GM23338 (cell line): ENCODE results near the gene PPHLN1. TPM values are rescaled to one million over a fixed set of nuclear protein-coding genes. Genes with fewer than 3 reads are reported as not detected.

Experiments used
- ATAC-seq: fragments of 200-7000 bp; cut with Tn5 transposase; 3 replicates; pipeline ENCODE4 v1.9.1; 2020
- DNase-seq: peaks from one replicate; pipeline ENCODE4 v3.0.0-alpha.2; 2015; ENCODE audit warnings: low spot score
- H2AFZ ChIP-seq: fragments of 200-600 bp; sonication (generic); 2 replicates; pipeline ENCODE4 v1.8.0; 2016; ENCODE audit warnings: antibody characterized with exemption, mild to moderate bottlenecking, moderate library complexity
- H3F3A ChIP-seq: fragments of 200-600 bp; sonication (generic); replicated peaks from 2 replicates; pipeline ENCODE4 v1.8.0; 2017; ENCODE audit warnings: antibody characterized with exemption, mixed run types, low read depth
- H3K27ac ChIP-seq: fragments of 200-600 bp; sonication (generic); 2 replicates; pipeline ENCODE4 v1.6.1; 2016; ENCODE audit warnings: low read depth
- H3K27me3 ChIP-seq: fragments of 200-600 bp; sonication (generic); 2 replicates; pipeline ENCODE4 v1.8.0; 2016; ENCODE audit warnings: mild to moderate bottlenecking, mixed run types, moderate library complexity; ENCODE audit not compliant: insufficient read depth
- H3K36me3 ChIP-seq: fragments of 200-600 bp; sonication (generic); 2 replicates; pipeline ENCODE4 v1.8.0; 2016; ENCODE audit warnings: mild to moderate bottlenecking; ENCODE audit not compliant: insufficient read depth
- H3K4me1 ChIP-seq: fragments of 200-600 bp; sonication (generic); 2 replicates; pipeline ENCODE4 v1.8.0; 2016; ENCODE audit warnings: mild to moderate bottlenecking, moderate library complexity; ENCODE audit not compliant: insufficient read depth
- H3K4me2 ChIP-seq: fragments of 200-600 bp; sonication (generic); 2 replicates; pipeline ENCODE4 v1.7.1; 2017; ENCODE audit warnings: mixed run types
- H3K4me3 ChIP-seq: fragments of 200-600 bp; sonication (generic); 2 replicates; pipeline ENCODE4 v1.6.1; 2016; ENCODE audit warnings: mixed run types
- H3K79me2 ChIP-seq: fragments of 200-600 bp; sonication (generic); replicated peaks from 2 replicates; pipeline ENCODE4 v1.8.0; 2017; ENCODE audit warnings: mild to moderate bottlenecking; ENCODE audit not compliant: insufficient read depth
- H3K9me2 ChIP-seq: fragments of 200-600 bp; sonication (generic); 2 replicates; pipeline ENCODE4 v1.8.0; 2017; ENCODE audit not compliant: insufficient read depth
- H4K20me1 ChIP-seq: fragments of 200-600 bp; sonication (generic); replicated peaks from 2 replicates; pipeline ENCODE4 v1.8.0; 2017; ENCODE audit warnings: mild to moderate bottlenecking; ENCODE audit not compliant: insufficient read depth
- H3K27ac Mint-ChIP-seq: 2 replicates; pipeline ENCODE4 v1.8.0; 2020; ENCODE audit warnings: inconsistent platforms, mild to moderate bottlenecking, moderate library complexity, mixed read lengths
- H3K27me3 Mint-ChIP-seq: 3 replicates; pipeline ENCODE4 v1.8.0; 2022; ENCODE audit warnings: low read depth, mild to moderate bottlenecking, moderate library complexity, mixed read lengths, inconsistent platforms; ENCODE audit not compliant: insufficient read depth, poor library complexity
- H3K36me3 Mint-ChIP-seq: 3 replicates; pipeline ENCODE4 v1.8.0; 2021; ENCODE audit warnings: low read depth, mild to moderate bottlenecking, inconsistent platforms, moderate library complexity, mixed read lengths
- H3K4me1 Mint-ChIP-seq: 3 replicates; pipeline ENCODE4 v1.8.0; 2020; ENCODE audit warnings: mild to moderate bottlenecking, inconsistent platforms, mixed read lengths
- H3K4me3 Mint-ChIP-seq: 3 replicates; pipeline ENCODE4 v1.8.0; 2021; ENCODE audit warnings: moderate library complexity, mild to moderate bottlenecking, inconsistent platforms, mixed read lengths
- H3K9me3 Mint-ChIP-seq: 3 replicates; pipeline ENCODE4 v1.8.0; 2020; ENCODE audit warnings: moderate library complexity, mild to moderate bottlenecking, inconsistent platforms, mixed read lengths
- CREB1 ChIP-seq: fragments of 250-450 bp; sonication (Bioruptor Pico); IDR thresholded peaks from 2 replicates; pipeline ENCODE4 v1.5.0; 2020; ENCODE audit warnings: low read depth, mild to moderate bottlenecking, moderate library complexity
- EZH2 ChIP-seq: fragments of 200-600 bp; sonication (generic); IDR thresholded peaks from one replicate; pipeline ENCODE4 v1.8.0; 2017; ENCODE audit warnings: antibody characterized with exemption, mild to moderate bottlenecking, low read depth; ENCODE audit not compliant: unreplicated experiment
- EZH2phosphoT487 ChIP-seq: fragments of 200-600 bp; sonication (generic); IDR thresholded peaks from one replicate; pipeline ENCODE4 v1.8.1; 2018; ENCODE audit warnings: antibody characterized with exemption; ENCODE audit not compliant: unreplicated experiment
- JUNB ChIP-seq: IDR thresholded peaks from one replicate; pipeline ENCODE4 v1.6.1; 2016; ENCODE audit warnings: antibody characterized with exemption; ENCODE audit not compliant: unreplicated experiment
- NANOG ChIP-seq: IDR thresholded peaks from 2 replicates; pipeline ENCODE4 v1.6.1; 2016; ENCODE audit warnings: antibody characterized with exemption, borderline replicate concordance
- POLR2AphosphoS5 ChIP-seq: IDR thresholded peaks from 2 replicates; pipeline ENCODE4 v1.6.1; 2016; ENCODE audit warnings: antibody characterized with exemption, low read depth
- STAT1 ChIP-seq: IDR thresholded peaks from one replicate; pipeline ENCODE4 v1.6.1; 2016; ENCODE audit warnings: antibody characterized with exemption; ENCODE audit not compliant: unreplicated experiment
- ZNF114 ChIP-seq: fragments of 250-450 bp; sonication (Bioruptor Pico); IDR thresholded peaks from 2 replicates; pipeline ENCODE4 v1.5.0; 2020; ENCODE audit warnings: mild to moderate bottlenecking, moderate library complexity
- ZNF331 ChIP-seq: fragments of 250-450 bp; sonication (Bioruptor Pico); IDR thresholded peaks from 2 replicates; pipeline ENCODE4 v1.5.0; 2020; ENCODE audit warnings: low read depth, mild to moderate bottlenecking, moderate library complexity
- polyA plus RNA-seq: library from polyadenylated mRNA; unstranded; fragments of >200 nt; fragmentation: Nextera tagmentation; extraction: Ambion mirVana; gene quantifications from 2 replicates; pipeline ENCODE4 v1.2.1, GENCODE V29; 2016
- total RNA-seq: library from RNA; depleted of rRNA; stranded (reverse); fragments of >200 nt; shearing (Covaris generic); gene quantifications from 2 replicates; pipeline ENCODE4 v1.2.3, GENCODE V29; 2014
- TF ChIP-seq, protein P1 (sequence below), 2 experiments: fragments of 200-600 bp in 1 of 2; sonication (generic) in 1 of 2; conservative IDR thresholded peaks; 2 replicates each; pipeline versions ENCODE4 v1.5.1 to v1.6.1; 2016 to 2017; ENCODE audit warnings: antibody characterized with exemption in 2 of 2, low read depth in 2 of 2, mild to moderate bottlenecking in 2 of 2, moderate library complexity in 1 of 2
- TF ChIP-seq, protein P2 (sequence below): IDR thresholded peaks from 2 replicates; pipeline ENCODE4 v1.6.1; 2016; ENCODE audit warnings: antibody characterized with exemption
- TF ChIP-seq, protein P3 (sequence below): IDR thresholded peaks from one replicate; pipeline ENCODE4 v1.6.1; 2018; ENCODE audit warnings: antibody characterized with exemption; ENCODE audit not compliant: unreplicated experiment

PPHLN1 gene
- total and polyA plus RNA-seq, 2 experiments from 2014 or later = 93.0 to 103 TPM

DNA sequence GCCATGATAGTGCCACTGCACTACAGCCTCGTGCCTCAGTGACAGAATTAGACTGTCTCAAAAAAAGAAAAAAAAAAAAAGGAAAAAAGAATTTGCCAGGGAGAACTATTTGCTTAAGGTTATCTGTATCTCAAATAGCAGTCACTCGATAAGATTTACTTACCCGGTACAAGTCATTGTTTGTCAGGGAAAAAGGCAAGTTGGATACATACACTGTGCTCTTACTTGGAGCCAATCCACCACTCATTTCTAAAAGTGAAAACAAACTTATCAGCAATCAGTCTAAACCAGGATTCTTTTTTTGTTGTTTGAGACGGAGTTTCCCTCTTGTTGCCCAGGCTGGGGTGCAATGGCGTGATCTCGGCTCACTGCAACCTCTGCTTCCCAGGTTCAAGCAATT is 2.1 kb upstream of the PPHLN1 start (continued):
- TF ChIP-seq JUNB = no peak
- no peak for TF ChIP-seq ZNF114 (CRISPR knock-in tag)
- TF ChIP-seq CREB1 (CRISPR knock-in tag) = no peak
- TF ChIP-seq, protein P1, sequence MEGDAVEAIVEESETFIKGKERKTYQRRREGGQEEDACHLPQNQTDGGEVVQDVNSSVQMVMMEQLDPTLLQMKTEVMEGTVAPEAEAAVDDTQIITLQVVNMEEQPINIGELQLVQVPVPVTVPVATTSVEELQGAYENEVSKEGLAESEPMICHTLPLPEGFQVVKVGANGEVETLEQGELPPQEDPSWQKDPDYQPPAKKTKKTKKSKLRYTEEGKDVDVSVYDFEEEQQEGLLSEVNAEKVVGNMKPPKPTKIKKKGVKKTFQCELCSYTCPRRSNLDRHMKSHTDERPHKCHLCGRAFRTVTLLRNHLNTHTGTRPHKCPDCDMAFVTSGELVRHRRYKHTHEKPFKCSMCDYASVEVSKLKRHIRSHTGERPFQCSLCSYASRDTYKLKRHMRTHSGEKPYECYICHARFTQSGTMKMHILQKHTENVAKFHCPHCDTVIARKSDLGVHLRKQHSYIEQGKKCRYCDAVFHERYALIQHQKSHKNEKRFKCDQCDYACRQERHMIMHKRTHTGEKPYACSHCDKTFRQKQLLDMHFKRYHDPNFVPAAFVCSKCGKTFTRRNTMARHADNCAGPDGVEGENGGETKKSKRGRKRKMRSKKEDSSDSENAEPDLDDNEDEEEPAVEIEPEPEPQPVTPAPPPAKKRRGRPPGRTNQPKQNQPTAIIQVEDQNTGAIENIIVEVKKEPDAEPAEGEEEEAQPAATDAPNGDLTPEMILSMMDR (conservative IDR thresholded peaks at IDR 0.05; ENCODE audit: low read depth in 2 of 2) = no peak
- TF ChIP-seq ZNF331 = no peak

DNA sequence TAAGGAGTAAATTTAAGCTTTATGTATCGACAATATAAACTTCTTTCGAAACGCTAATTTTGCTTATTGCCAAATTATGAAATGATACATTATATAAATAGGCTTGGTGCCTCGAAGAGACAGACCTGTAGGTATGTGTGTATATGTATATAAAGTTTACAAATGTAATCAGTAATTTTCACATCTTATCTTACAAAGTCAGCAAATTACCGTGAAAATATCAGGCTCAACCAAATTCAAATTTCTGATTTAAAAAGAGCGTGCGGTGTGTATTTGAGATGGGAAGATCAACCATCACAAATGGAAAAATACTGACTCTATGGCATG is 678 bp upstream of the PPHLN1 start:
- Mint-ChIP-seq H3K4me3 (peak overlapping the region; percentile 91), H3K4me1 (peaks cover 12% of the 10 kb centered on the region), H3K9me3 (no peaks in the 10 kb centered on the region), H3K36me3 (peaks cover 3% of the 10 kb centered on the region; the same call in 1 of the 3 replicates), H3K27me3 (peaks cover 14% of the 10 kb centered on the region), H3K27ac (peak overlapping the region; percentile 96)
- H3K4me3 ChIP-seq = peak overlapping the region; percentile 66
- H3K36me3 ChIP-seq = no peaks in the 10 kb centered on the region
- ATAC-seq = no peak
- peaks cover 17% of the 10 kb centered on the region; the same call in 1 of the 2 replicates for H3K4me1 ChIP-seq
- H3K27ac ChIP-seq = peak overlapping the region; percentile 94
- H3K79me2 ChIP-seq = peaks cover 50% of the 10 kb centered on the region
- H3K27me3 ChIP-seq = no peaks in the 10 kb centered on the region
- peaks cover 20% of the 10 kb centered on the region for H4K20me1 ChIP-seq
- peak overlapping the region; percentile 87 for H2AFZ ChIP-seq
- H3K9me2 ChIP-seq = no peaks in the 10 kb centered on the region
- H3K4me2 ChIP-seq = peak overlapping the region; percentile 98
- no peak for DNase-seq
- H3F3A ChIP-seq = no peaks in the 10 kb centered on the region; the same call in 1 of the 2 replicates
- TF ChIP-seq, protein P2, sequence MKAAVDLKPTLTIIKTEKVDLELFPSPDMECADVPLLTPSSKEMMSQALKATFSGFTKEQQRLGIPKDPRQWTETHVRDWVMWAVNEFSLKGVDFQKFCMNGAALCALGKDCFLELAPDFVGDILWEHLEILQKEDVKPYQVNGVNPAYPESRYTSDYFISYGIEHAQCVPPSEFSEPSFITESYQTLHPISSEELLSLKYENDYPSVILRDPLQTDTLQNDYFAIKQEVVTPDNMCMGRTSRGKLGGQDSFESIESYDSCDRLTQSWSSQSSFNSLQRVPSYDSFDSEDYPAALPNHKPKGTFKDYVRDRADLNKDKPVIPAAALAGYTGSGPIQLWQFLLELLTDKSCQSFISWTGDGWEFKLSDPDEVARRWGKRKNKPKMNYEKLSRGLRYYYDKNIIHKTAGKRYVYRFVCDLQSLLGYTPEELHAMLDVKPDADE = no peak
- TF ChIP-seq ZNF331 (no peak), STAT1 (no peak), CREB1 (CRISPR knock-in tag) (no peak), EZH2phosphoT487 (no peak), ZNF114 (CRISPR knock-in tag) (no peak), NANOG (no peak), EZH2 (no peak), POLR2AphosphoS5 (no peak), JUNB (no peak)
- TF ChIP-seq, protein P1 (conservative IDR thresholded peaks at IDR 0.05; ENCODE audit: low read depth in 2 of 2) = no peak
- TF ChIP-seq, protein P3, sequence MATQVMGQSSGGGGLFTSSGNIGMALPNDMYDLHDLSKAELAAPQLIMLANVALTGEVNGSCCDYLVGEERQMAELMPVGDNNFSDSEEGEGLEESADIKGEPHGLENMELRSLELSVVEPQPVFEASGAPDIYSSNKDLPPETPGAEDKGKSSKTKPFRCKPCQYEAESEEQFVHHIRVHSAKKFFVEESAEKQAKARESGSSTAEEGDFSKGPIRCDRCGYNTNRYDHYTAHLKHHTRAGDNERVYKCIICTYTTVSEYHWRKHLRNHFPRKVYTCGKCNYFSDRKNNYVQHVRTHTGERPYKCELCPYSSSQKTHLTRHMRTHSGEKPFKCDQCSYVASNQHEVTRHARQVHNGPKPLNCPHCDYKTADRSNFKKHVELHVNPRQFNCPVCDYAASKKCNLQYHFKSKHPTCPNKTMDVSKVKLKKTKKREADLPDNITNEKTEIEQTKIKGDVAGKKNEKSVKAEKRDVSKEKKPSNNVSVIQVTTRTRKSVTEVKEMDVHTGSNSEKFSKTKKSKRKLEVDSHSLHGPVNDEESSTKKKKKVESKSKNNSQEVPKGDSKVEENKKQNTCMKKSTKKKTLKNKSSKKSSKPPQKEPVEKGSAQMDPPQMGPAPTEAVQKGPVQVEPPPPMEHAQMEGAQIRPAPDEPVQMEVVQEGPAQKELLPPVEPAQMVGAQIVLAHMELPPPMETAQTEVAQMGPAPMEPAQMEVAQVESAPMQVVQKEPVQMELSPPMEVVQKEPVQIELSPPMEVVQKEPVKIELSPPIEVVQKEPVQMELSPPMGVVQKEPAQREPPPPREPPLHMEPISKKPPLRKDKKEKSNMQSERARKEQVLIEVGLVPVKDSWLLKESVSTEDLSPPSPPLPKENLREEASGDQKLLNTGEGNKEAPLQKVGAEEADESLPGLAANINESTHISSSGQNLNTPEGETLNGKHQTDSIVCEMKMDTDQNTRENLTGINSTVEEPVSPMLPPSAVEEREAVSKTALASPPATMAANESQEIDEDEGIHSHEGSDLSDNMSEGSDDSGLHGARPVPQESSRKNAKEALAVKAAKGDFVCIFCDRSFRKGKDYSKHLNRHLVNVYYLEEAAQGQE = no peak
